Measurements from ENCODE around the gene AMPH. TPM values are rescaled to one million over a fixed set of nuclear protein-coding genes. Genes with fewer than 3 reads are reported as not detected.
"Not testable (repeated sequence)": the region's sequence is repeated elsewhere in the genome, so short reads cannot be mapped to it uniquely, and the experiment has no call there.

Gene AMPH
- total and polyA plus RNA-seq, 2 of the 4 experiments (the other 2 are of a cell fraction): 3.9 to 4.8 TPM

DNA sequence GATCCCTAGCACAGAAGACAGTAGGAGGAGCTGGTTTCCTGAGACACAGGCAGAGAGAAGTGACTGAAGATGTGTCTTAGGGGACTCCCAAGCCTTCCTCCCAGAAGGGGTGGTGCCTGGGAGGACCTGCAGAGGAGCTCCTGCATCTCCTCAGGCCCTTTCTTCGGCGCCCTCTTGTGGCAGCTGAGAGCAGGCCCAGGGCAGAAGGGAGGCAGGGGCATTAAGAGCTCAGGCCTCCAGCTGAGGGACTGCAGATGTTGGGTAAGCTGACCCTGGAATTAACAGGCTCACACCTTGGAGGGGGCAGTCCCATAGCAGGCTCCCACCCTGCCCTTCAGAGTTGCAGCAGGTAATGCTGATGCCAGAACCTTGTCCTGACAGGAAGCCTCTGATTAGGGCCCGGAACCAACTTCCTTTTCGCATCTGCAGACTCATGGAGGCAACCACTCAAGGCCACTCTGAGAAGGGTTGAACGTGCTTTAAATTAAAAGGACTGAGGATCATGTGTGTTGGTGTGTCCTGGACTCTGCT is 272.0 kb downstream of the AMPH start:
- intact Hi-C loops (cut with micrococcal nuclease); POLR2A ChIA-PET (ENCODE audit: unreplicated experiment); H3K4me3 ChIP-seq (ENCODE audit: insufficient read depth, low read depth, low read length); H2AFZ ChIP-seq (replicated peaks; ENCODE audit: low read length, poor library complexity); H3K9me3 ChIP-seq (ENCODE audit: control insufficient read depth, insufficient read depth, low read length); H4K5ac ChIP-seq (ENCODE audit: low read depth, low read length); H3K36me3 ChIP-seq (ENCODE audit: control insufficient read depth, insufficient read depth, low read length); H4K20me1 ChIP-seq (ENCODE audit: insufficient read depth, low read length); BruUV-seq (replicated peaks); H3K9me1 ChIP-seq (ENCODE audit: insufficient read depth, low read length); H3K27ac ChIP-seq (ENCODE audit: insufficient read depth, low read length); H3K27me3 ChIP-seq (ENCODE audit: control insufficient read depth, insufficient read depth, low read length); H2BK20ac ChIP-seq (ENCODE audit: low read depth, low read length); H3K23ac ChIP-seq (ENCODE audit: low read depth, low read length); H2BK120ac ChIP-seq (ENCODE audit: low read depth, low read length); H3K4me2 ChIP-seq (ENCODE audit: low read depth, low read length); H4K8ac ChIP-seq (ENCODE audit: low read depth in 2 of 2, low read length in 2 of 2); H2AK5ac ChIP-seq (ENCODE audit: low read depth, low read length); DNase-seq; H4K91ac ChIP-seq (ENCODE audit: insufficient read depth, low read depth, low read length); H2BK15ac ChIP-seq (ENCODE audit: low read depth, low read length); in situ Hi-C loops (cut with MboI; ENCODE audit: low sequenced_read_pairs); H3K56ac ChIP-seq (ENCODE audit: extremely low read depth, insufficient read depth, low read length); H2AK9ac ChIP-seq (replicated peaks; ENCODE audit: low read depth, low read length, poor library complexity); H3K9ac ChIP-seq (ENCODE audit: low read depth, low read length); H3K4ac ChIP-seq (ENCODE audit: low read depth, low read length); H3K14ac ChIP-seq (replicated peaks; ENCODE audit: low read depth, low read length); dilution Hi-C loops (cut with HindIII; ENCODE audit: low sequenced_read_pairs, unreplicated experiment); H3K18ac ChIP-seq (ENCODE audit: low read depth, low read length); H3K4me1 ChIP-seq (ENCODE audit: control insufficient read depth, insufficient read depth, low read length); H2BK5ac ChIP-seq (ENCODE audit: low read depth, low read length, poor library complexity, severe bottlenecking); H3K79me1 ChIP-seq (ENCODE audit: low read depth in 1 of 2, low read length in 2 of 2): not testable (repeated sequence)
- peak; percentile 94 for ATAC-seq (ENCODE audit: low read depth)
- TF ChIP-seq, protein P1, sequence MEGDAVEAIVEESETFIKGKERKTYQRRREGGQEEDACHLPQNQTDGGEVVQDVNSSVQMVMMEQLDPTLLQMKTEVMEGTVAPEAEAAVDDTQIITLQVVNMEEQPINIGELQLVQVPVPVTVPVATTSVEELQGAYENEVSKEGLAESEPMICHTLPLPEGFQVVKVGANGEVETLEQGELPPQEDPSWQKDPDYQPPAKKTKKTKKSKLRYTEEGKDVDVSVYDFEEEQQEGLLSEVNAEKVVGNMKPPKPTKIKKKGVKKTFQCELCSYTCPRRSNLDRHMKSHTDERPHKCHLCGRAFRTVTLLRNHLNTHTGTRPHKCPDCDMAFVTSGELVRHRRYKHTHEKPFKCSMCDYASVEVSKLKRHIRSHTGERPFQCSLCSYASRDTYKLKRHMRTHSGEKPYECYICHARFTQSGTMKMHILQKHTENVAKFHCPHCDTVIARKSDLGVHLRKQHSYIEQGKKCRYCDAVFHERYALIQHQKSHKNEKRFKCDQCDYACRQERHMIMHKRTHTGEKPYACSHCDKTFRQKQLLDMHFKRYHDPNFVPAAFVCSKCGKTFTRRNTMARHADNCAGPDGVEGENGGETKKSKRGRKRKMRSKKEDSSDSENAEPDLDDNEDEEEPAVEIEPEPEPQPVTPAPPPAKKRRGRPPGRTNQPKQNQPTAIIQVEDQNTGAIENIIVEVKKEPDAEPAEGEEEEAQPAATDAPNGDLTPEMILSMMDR (conservative IDR thresholded peaks at IDR 0.05; ENCODE audit: low read depth, low read length): 0 out of 2 replicates have a peak, but pooled peaks have one; percentile 5
- CTCF ChIA-PET: interaction anchor here (0.7 to 1.2 kb wide), 2 partner anchors 12 to 15 kb away, joined by 3 read pairs; no protein-coding TSS in a partner anchor
- 79% methylated on average over 3 of the region's 5 CpGs; no CpG with 5 or more reads in 1 of the 2 experiments for WGBS, 2 experiments (ENCODE audit: extremely low coverage in 2 of 2, insufficient read length in 1 of 2)

DNA sequence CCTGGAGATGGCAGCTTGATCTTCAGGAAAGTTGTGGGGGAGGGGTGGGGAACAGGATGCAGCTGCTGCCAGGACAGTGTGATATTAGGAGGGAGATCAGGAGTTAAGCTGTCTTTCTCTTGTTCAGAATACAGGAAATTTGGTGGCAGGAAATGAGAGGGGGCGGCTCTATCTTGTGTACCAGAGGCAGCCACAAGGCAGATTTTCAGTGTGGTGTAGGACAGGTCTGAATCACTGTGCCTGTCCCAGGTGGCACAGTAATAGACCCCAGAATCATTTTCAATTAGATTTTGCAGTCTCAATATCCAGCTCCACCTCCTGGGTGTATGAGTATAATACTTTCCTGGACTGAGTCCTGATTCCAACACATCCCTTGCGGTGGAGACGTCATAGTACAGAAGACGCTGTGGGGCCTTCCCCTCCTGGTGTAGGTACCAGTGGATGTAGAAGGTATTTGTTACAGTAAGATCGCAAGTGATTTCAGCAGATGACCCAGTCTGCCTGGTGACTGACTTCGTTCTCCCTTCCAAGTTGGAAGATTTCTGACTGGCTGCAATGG is 272.8 kb downstream of the AMPH start:
- intact Hi-C loops (cut with micrococcal nuclease); H3K18ac ChIP-seq (ENCODE audit: low read depth, low read length); H3K79me1 ChIP-seq (ENCODE audit: low read depth in 1 of 2, low read length in 2 of 2); H3K9me3 ChIP-seq (ENCODE audit: control insufficient read depth, insufficient read depth, low read length); H3K27ac ChIP-seq (ENCODE audit: insufficient read depth, low read length); H2BK120ac ChIP-seq (ENCODE audit: low read depth, low read length); H3K56ac ChIP-seq (ENCODE audit: extremely low read depth, insufficient read depth, low read length); DNase-seq; BruUV-seq (replicated peaks); H4K91ac ChIP-seq (ENCODE audit: insufficient read depth, low read depth, low read length); H3K23ac ChIP-seq (ENCODE audit: low read depth, low read length); H3K9ac ChIP-seq (ENCODE audit: low read depth, low read length); H3K4ac ChIP-seq (ENCODE audit: low read depth, low read length); H2BK20ac ChIP-seq (ENCODE audit: low read depth, low read length); ATAC-seq (ENCODE audit: low read depth); H2BK15ac ChIP-seq (ENCODE audit: low read depth, low read length); H4K8ac ChIP-seq (ENCODE audit: low read depth in 2 of 2, low read length in 2 of 2); H3K27me3 ChIP-seq (ENCODE audit: control insufficient read depth, insufficient read depth, low read length); H3K36me3 ChIP-seq (ENCODE audit: control insufficient read depth, insufficient read depth, low read length); dilution Hi-C loops (cut with HindIII; ENCODE audit: low sequenced_read_pairs, unreplicated experiment); H2AK9ac ChIP-seq (replicated peaks; ENCODE audit: low read depth, low read length, poor library complexity); H2BK5ac ChIP-seq (ENCODE audit: low read depth, low read length, poor library complexity, severe bottlenecking); H3K9me1 ChIP-seq (ENCODE audit: insufficient read depth, low read length); H2AK5ac ChIP-seq (ENCODE audit: low read depth, low read length); H3K14ac ChIP-seq (replicated peaks; ENCODE audit: low read depth, low read length); H3K4me3 ChIP-seq (ENCODE audit: insufficient read depth, low read depth, low read length); in situ Hi-C loops (cut with MboI; ENCODE audit: low sequenced_read_pairs); H3K4me1 ChIP-seq (ENCODE audit: control insufficient read depth, insufficient read depth, low read length); H4K5ac ChIP-seq (ENCODE audit: low read depth, low read length); POLR2A ChIA-PET (ENCODE audit: unreplicated experiment); H3K4me2 ChIP-seq (ENCODE audit: low read depth, low read length); H2AFZ ChIP-seq (replicated peaks; ENCODE audit: low read length, poor library complexity); H4K20me1 ChIP-seq (ENCODE audit: insufficient read depth, low read length): not testable (repeated sequence)
- WGBS, 2 experiments (ENCODE audit: extremely low coverage in 2 of 2, insufficient read length in 1 of 2): no CpG with 5 or more reads among the region's 6 CpGs
- CTCF ChIA-PET: interaction anchor here (0.7 to 1.2 kb wide), 3 partner anchors 11 to 143 kb away, joined by 3 to 4 read pairs (median 3); no protein-coding TSS in a partner anchor
